Activated CD8-positive, alpha-beta memory T cell treated with anti-CD3 and anti-CD28 coated beads, Interleukin-2, amount 50 U/mL, for 1 hour (primary cell): ENCODE measurements around the gene INPP5A.
"Not testable (repeated sequence)": the region's sequence is repeated elsewhere in the genome, so short reads cannot be mapped to it uniquely, and the experiment has no call there.

Experiments used
- DNase-seq: peaks from one replicate; pipeline ENCODE4 v3.0.0-alpha.2; 2020; ENCODE audit errors: extremely low read depth

The INPP5A gene

DNA sequence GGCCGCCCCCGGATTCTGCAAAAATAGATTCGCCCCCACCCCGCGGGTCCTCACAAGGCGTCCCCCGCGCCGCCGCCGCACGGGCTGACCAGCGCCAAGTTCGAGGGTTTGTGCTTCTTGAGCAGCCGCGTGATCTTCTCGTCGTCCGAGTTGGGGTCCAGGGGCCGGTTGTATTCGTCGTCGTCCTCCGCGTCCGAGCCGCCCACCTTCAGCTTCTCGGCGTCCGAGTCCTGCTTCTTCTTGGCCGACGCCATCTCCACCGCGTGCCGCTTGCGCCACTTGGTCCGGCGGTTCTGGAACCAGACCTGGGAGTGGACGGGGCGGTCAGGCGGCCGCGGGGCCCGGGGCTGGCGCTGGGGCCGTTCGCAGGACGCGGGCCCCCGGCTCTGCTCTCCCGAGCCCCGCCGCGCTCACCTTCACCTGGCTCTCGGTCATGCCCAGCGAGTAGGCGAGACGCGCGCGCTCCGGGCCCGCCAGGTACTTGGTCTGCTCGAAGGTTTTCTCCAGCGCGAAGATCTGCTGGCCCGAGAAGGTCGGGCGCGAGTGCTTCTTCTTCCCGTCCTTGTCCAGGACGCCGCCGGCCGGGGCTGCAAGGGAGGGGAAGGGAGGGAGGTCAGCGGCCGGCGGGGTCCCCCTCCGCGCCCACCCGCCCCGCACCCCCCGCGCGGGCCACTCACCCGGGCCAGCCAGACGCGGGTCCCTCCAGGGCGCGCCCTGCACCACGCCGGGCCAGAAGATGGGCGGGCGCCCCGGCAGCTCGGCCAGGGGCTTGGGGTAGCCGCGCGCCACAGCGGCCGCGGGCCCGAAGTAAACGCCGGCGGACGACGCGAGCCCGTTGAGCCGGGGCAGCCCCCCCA is 247.5 kb downstream of the INPP5A start:
- DNase-seq = no peak

DNA sequence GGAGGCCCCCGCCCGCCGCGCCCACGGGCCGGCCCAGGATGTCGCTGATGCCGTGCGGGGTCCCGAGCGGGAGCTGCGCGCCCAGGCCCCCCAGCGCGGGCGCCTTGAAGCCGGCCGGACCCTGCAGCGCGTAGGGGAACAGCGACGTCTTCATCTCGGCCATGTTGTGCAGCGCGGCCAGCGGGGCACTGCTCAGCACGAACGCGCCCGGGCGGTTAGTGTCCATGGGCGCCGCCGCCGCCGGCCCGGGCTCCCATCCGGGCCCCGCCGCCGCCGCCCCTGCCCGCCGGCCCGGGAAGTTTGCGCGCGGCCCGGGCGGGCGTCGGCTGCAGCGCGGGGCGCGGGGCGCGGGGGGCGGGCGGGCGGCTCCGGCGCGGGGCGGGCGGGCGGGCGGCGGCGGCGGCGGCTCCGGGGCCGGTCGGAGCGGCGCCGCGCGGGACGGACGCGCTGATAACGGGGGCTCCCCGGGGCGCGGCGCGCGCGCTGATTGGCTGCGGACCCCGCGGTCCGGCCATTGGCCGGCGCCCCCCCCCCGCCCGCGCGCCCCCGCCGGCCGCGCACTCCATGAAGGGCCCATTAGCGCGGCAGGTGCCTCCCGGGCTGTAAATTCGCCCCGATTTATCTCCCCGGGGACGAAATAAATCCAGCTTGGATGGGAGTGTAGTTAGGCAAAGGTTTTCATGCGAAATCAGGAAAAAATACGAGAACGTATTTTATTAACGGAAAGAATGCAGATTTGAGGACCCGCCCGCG is 248.3 kb downstream of the INPP5A start, which contains the start of gene NKX6-2:
TSS of gene NKX6-2 (minus strand) at position 425 of the 753 bp plus-strand sequence. CDS start at position 226, 199 bp downstream.
- DNase-seq = no peak

DNA sequence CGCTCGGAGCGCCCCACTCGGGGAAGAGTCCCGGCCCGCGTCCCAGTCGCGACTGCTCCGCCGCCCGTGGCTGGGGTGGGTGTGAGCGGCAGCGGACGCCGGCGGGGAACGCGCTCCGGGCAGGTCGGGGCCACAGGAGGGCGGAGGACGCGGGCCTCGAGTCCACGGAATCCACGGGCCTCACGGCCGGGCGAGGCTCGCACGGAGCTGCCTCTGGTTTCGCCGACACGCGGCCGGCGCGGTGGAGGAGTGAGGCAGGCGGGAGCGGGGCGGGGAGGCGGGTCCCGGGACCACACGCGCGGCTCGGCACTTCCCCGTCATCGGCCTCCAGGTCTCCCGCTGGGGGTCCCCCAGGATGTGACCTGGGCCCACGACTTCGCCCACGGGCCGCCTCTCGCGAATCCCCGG is 248.9 kb downstream of the INPP5A start:
- no peak for DNase-seq

DNA sequence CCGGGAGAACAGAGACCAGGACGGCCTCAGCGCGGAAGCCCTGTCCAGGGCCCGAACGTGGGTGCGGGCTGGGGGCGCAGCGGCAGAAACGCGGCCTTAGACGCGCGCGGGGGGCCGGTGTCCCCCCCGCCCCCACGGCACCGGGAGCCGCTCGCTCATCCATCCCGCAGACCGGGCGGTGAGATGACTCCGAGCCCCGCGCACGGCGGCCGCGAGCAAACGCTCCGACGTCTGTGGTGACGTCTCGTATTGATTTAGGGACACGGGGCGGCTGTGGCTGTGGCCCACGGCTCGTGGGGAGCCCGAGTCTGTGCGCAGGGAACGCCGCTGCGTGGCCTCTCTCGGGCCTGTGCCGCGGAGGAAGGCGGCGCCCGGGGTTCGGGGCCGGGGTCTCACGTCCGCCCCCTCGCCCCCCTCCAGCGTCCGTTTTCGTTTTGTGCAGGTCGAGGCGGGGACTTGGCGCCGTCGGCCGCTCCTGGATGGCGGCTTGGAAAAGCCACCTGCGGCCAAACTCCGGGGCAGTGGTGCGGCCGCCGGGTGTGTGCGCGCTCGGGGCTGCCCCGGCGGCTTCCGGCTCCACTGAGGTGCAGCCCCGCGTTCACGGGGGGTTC is 249.4 kb downstream of the INPP5A start:
- DNase-seq = no peak

DNA sequence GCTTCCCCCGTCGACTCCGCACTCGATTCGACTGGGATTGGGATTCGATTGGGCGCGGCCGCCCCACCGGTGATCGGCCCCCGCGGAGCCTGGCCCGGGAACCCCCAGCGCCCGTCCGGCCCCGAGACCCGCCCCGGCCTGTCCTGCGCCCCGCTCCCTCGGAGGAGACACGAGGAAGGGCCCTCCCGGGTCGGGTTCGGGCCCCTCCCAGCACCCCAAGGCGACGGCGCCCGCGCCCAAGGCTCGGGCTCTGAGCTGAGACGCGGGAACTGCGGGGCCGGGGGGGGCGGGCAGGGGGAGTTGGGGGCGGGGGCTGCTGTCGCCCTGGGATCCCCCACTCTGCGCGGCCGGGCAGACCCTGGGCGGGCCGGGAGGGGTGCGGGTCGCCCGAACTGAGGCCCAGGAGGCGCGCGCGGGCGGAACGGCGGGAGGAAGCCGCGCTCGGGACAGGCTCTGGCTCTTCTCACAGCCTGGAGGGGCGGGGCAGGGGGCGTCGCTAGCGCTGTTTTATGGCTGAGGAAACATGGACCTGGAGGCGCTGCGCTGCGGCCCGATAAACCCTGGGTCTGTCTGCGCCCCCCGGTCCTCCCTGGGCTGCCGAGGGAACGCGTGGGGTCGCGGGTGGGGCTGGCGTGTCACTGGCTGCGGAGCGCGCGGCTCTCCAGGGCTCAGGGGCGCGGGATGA is 250.1 kb downstream of the INPP5A start:
- DNase-seq = no peak

DNA sequence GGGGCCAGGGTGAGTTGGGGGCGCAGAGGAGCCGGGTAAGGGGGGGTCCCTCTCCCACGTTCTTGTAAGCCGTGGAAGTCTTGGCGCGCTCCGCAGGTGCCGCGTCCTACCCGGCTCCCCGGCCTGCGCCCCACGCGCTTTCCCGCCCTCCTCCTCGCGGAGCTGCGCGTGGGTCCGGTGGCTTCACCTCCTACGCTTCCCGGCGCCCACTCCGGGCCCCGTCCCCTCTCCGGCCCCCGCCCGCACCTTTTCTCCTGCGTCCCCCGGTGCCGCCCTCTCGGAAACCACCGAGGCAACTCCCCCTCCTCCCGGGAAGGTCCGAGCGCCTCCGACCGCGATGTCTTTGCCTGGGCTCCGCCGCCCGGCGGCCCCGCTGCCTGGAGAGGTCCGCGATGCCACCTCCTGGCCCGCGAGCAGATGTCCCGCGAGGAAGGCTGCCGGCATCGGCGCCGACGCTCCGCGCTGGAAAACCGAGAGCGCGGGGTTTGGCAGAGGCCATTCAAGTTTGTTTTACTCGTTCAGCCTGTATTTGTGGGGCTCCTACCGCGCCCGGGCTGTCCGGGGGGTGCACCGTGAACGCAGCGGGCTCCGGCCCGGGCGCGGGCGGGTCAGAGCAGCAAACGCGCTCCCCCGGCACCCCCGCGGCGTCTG is 250.7 kb downstream of the INPP5A start:
- no peak for DNase-seq

DNA sequence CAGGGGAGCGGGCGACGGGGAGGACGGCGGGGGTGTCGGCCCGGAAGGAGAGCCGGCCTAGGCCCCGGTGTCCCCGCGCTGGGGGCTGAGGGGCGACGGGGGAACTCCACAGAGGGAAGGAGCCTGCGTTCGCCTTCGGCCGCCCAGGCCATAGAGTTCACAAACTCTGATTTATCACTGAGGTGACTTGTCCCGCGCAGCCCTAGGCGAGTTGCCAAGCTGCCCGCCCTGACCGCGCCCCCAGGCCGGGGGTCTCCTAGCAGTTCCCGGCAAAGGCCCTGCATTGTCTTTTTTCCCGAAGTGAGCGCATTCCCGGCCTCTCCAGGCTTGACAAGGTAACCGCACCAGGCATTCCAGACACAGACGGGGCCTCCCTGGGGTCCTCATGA is 251.2 kb downstream of the INPP5A start:
- DNase-seq = no peak

DNA sequence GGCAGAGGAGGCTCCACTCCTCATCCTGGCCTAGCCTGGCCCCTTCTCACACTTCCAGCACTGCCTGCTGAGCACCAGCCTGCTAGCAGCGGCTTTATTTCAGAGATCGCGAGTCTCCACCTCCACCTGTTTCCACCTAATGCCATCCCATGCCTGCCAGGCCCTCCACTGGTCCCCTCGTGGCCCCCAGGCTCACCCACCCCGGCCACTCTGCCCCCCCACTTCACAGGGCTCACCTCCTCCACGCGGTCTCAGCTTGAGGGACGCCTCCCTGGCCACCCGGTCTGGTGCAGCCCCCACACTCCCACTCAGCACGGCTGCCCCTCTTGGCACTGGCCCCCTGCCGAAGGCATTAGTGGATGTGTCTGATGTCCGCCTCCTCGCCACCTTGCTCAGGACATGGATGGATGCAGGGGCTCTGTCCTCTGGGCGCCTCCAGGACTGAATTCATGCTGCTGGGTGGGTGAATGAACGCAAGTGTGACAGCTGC is 252.1 kb downstream of the INPP5A start:
- DNase-seq = no peak

DNA sequence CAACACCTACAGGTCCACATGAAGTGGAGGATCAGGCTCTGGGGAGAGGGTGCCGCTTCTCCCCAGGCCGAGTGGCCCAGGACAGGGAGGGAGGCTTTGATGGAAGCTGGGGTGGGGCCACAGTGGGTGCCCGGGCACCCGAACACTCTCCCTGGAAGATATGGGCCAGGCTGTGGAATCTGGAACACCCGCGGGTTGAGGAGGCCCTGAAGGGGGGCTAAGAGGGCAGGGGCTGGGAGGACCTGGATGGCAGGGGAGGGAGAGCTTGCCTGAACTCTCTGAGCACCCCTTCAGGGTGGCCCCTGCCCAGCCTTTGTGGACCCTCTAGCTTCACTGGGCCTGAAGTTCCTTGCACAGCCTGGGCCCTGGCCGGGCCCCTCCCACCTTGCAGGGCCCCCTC is 252.9 kb downstream of the INPP5A start:
- no peak for DNase-seq

DNA sequence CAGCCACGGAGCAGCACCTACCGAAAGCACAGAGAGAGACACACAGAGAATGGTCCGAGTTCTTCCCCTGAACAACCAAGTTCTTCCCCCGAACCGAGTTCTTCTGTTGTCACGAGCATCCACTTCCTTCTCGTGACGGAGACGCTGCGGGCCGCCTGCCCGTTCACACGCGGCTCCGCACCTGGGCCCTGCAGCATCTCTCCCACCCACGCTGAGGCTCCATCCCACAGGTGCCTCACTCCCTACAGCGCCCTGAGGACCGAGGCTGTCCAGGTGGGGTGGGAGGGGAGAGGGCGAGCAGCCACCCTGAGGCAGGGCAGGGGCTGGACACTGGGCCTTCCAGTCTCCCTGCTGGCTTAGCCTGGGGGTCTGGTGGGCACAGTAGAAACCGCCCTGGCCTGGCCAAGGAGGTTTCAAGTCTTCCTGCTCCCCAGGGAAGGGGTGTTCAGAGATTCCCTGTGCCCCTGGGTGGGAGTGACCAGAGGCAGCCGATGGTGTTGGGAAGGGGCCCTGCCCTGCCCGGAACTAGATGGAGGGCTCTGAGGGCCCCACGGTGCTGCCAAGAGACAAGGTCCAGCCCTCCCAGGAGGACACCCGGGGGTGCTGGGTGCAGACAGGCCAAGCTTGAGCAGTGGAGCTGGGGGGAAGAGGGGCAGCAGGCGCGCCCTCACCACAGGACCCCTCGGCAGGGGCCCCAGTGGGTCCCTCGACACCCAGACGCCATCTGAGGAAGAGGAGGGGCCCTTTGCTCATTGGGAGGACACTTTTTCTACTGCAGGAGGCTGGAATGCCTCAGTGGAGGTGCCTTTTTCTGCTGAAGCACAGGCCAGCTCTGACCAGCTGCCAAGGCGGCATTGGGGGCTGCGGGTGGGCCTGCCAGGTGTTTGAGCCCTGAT is 253.6 kb downstream of the INPP5A start:
- no peak for DNase-seq

DNA sequence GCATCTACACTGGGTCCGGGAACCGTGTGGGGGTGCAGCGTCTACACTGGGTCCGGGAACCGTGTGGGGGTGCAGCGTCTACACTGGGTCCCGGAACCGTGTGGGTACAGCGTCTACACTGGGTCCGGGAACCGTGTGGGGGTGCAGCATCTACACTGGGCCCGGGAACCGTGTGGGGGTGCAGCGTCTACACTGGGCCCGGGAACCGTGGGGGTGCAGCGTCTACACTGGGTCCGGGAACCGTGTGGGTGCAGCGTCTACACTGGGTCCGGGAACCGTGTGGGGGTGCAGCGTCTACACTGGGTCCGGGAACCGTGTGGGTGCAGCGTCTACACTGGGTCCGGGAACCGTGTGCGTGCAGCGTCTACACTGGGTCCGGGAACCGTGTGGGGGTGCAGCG is 254.5 kb downstream of the INPP5A start:
- not testable (repeated sequence) for DNase-seq

DNA sequence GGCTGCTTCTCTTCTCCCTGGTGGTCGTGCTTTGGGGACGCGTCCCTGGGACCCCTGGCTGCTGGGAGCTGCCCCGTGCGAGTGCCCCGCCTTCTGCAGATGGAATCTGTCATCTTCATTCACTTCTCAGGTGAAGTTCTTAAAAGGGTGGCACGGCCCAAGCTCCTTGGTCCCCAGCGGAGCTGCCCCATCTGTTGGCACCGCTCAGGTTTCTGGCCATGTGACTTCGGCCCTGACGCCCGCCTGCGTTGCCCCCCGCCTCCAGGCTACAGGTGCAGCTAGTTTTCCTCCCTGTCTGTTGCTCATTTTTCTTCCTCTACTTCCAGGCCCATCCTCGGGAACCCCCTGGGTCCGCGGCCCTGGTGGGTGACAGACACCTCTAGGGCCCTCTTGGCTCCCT is 255.2 kb downstream of the INPP5A start:
- DNase-seq = no peak

DNA sequence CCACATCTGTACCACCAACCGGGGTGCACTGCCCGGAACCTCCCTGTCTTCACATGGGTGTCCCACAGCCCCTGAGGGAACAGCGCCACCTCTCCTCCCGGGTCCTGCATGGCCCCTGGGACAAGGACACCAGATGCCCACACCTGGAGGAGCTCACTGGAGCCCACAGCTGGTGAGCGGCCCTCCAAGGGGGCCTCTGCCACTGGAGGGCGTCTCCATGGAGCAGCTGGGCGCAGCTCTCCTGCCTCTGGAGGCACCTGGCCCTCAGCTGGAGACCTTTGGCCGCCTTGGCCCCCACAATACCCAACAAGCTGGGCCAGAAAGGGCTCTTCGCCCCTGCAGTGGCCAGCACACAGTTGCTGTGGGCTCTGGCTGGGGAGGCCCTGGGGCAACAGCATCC is 255.6 kb downstream of the INPP5A start:
- DNase-seq = no peak

DNA sequence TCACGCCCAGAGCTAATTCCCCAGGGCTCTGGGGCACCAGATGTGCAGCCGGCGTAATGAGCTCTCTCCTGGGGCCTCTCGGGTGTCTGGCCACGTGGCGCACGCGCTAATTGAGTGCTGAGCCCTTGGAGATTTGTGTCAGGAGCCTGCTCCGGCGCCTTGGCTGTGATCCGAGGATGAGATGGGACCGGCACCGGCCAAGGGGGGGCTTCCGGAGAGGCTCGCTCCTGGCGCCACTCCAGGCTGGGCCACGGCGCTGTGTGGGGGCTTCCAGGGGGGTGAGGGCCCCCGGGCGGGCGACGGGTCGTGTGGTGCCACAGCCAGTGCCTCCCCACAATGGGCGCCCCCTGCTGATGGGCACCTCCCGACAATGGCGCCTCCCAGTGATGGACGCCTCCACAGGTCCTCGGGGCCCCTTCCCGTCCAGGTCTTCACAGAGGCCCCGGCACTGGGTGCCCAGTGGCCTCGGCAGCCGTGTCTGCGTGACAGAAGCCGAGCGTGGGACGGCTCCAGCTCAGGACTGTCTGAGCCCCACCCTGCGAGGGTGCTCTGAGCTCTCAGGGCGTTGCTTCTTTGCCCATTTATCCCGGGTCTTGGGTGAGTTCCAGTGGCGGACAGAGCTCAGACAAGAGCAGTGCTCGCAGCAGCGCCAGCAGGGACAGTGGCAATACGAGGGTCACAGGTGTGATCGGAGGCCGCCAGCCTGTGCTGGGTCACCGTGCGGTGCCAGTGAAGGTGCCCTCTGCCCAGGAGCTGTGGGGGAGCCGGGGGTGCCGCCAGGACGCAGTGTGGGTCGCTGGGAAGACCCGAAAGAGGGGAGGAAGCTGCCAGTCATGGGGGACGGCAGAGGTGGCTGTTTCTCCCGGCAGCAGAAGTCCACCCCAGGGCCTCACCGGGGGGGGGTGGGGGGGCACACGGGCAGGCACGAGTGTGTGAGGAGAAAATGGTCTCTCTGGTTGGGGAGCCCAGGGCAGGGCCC is 256.6 kb downstream of the INPP5A start:
- DNase-seq = no peak

DNA sequence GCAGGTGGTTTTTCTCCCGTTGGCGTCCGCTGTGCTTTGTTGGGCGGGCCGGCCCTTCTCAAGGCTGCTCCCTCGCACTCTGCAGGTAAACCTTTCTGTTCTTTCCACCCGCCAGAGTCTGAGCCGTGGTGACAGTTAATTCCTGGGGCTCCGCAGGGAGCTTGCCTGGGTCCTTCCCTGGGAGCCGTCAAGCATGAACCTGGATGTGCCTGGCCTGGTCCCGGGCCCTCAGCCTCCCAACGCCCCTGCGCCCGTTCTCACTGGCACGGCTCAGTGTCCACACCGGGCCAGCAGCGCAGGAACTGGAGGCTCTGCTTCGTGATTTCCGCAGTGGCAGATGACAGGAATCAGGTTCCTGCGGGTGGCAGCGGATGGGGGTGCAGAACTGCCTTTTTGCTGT is 259.3 kb downstream of the INPP5A start:
- DNase-seq = no peak

DNA sequence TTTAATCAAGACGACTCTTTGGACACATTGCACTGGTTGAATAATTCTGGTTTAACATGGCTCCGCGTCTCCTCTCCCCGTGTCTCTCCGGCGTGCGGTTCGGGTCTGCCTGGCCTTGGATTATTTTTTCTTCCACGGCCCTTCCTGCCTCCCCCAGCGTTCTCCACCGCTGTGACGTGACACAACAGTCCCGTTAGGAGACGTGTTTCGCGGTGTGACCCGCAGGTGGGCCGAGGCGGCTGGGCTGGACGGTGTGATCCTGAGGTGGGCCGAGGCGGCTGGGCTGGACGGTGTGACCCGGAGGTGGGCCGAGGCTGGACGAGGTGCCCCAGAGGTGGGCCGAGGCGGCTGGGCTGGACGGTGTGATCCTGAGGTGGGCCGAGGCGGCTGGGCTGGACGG is 260.4 kb downstream of the INPP5A start:
- DNase-seq = not testable (repeated sequence)

DNA sequence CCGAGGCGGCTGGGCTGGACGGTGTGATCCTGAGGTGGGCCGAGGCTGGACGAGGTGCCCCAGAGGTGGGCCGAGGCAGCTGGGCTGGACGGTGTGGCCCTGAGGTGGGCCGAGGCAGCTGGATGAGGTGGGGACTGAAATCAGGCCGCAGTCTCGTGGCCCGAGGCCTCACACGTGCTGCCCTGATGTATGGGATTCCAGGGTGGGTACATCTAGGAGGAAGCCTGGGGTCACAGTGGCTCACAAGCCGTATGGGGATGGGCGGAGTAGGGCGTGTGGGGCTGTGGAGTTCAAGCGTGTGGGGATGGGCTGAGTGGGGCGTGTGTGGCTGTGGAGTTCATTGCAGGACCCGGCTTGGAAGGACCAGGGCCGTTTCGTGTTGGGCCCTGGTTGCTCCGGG is 260.8 kb downstream of the INPP5A start:
- DNase-seq = no peak

DNA sequence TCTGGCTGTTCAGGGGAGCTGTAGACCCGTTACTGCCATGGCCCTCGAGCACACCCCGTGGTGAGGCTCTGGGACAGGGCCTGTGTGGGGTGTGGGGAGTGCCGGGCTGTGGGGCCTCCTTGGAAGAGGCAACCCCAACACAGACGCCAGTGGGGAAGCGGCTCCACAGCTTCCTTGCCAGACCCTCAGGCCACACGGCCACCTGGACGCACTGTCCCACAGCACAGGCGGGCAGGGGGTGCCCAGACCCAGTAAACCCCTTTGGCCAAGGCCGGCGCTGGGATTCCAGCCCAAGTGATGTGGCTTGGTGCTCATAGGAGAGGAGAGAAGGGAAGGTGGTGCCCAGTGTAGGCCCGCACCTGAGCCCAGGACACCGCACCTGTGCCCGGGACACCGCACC is 261.3 kb downstream of the INPP5A start:
- no peak for DNase-seq

DNA sequence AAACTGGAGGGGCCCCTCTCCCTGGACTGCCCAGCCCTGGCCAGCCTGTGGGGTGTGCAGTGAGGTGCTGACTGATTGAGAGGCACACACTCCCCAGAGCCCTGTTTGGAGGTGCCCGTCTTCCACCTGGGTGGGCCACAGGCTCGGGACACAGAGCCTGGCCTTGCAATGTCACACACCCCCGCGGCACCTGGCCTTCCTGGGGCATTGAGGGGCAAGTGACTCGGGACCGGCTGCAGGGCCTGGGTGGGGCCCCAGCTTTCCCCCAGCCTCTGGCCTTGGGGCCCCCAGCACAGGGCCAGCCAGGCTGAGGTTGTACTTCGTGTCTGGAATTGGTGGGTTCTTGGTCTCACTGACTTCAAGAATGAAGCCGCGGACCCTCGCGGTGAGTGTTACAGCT is 262.3 kb downstream of the INPP5A start:
- DNase-seq = no peak
